Measurements from ENCODE around the gene CLN6. TPM values are rescaled to one million over a fixed set of nuclear protein-coding genes. Genes with fewer than 3 reads are reported as not detected.
"Not testable (repeated sequence)": the region's sequence is repeated elsewhere in the genome, so short reads cannot be mapped to it uniquely, and the experiment has no call there.

CLN6 gene
- total RNA-seq, 2 experiments from 2014 or later: 30.5 to 34.2 TPM

DNA sequence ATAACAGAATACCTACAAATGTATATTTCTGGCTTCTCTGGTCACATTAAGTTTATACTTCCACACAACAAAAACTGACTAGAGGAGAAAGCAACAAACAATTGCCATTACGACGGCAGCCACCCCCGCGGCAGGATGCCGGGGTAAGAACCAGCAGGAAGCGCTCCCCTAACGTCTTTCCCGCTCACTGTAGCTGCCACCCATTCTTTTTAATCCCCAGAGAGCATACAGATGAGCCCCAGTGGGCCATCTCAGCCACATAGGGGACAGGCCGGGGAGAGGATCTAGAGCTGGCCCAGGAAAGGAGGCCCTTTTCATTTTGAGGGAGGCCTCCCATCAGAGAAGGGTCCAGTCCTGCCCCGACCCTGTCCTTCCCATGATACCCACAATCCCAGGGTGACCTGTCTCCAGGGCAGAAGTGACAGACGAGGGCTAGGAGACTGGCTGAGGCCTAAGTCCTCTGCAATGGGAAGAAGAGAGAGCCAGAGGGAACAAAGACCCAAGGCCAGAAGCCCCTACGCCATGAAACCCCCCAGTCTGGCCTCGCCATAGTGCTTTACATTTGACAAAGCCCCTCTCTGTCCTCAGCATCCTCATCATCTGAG is 20.8 kb downstream of the CLN6 start:
- Mint-ChIP-seq H3K9me3 (no peaks in the 10 kb centered on the region), H3K27me3 (ENCODE audit: low read depth) (no peaks in the 10 kb centered on the region), H3K4me1 (ENCODE audit: low read depth) (peaks cover 27% of the 10 kb centered on the region), H3K27ac (peak overlapping the region; percentile 30), H3K4me3 (no peak overlapping the region), H3K36me3 (ENCODE audit: low read depth) (peaks cover 17% of the 10 kb centered on the region)
- intact Hi-C loops (cut with micrococcal nuclease): loop anchor here (2.0 kb wide), 1 partner anchor 20 kb away; the partner anchor contains the start of gene CLN6
- CTCF ChIA-PET: interaction anchor here (1.6 kb wide), 1 partner anchor 345 kb away, joined by 4 read pairs; no protein-coding TSS in a partner anchor
- peak; percentile 19 for DNase-seq

DNA sequence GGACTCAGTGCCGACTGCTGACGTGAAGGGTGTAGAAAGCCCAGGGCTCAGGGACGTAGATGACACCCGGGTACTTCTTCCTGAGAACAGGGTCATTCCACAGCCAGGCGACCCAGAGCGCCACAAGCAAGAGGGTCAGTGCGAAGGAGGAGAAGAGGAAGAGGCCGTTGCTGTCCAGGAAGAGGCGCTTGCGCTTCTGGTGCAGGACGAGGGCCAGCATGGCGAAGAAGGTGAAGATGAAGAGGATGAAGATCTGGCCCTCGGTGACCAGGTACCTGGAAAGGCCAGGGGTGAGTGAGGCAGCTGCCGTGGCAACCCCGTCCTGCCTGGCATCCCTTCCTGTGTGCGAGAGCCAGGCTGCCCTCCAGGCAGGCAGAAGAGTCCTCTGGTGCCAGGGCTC is 21.4 kb downstream of the CLN6 start:
- no peak for DNase-seq
- Mint-ChIP-seq H3K27ac (no peak overlapping the region), H3K4me3 (no peak overlapping the region), H3K9me3 (no peaks in the 10 kb centered on the region), H3K36me3 (ENCODE audit: low read depth) (peaks cover 16% of the 10 kb centered on the region), H3K27me3 (ENCODE audit: low read depth) (no peaks in the 10 kb centered on the region), H3K4me1 (ENCODE audit: low read depth) (peaks cover 27% of the 10 kb centered on the region)
- intact Hi-C loops (cut with micrococcal nuclease): loop anchor here (2.0 kb wide), 1 partner anchor 21 kb away; the partner anchor contains the start of gene CLN6
- CTCF ChIA-PET: no interaction called here

DNA sequence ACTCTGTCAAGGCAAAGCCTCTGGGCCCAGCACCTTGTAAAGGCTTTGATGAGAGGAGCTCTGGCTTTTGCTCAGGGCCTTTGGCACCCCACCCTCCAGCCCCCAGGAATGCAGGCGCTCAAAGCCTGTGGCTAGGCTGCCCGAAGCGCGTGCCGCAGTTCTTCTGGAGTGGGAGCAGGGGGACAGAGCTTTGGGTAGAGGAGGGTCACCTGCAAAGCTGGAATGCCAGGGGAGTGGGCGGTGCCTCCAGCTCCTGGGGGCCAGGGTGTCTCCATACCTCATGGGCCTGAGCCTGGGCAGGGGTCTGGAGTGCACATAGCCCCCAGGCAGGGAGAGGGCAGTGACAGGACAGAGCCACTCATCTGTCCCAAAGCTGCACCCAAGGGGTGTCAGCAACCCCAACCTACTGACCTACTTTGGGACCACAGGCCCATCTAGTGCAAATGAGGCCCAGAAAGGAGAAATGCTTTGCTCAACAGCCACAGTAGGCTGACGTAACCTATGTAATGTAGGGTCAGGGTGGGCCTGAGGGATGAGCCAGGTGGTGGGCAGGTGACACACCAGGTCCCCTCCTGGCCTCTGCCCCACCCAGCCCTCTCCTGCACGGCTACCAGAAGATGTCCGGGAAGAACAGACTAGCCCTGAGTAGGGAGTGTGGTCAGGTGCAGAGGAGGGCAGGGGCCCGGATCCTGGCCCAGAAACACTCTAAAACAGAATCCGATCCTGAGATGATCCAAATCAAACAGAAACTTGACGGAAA is 22.2 kb downstream of the CLN6 start:
- Mint-ChIP-seq H3K4me3 (no peak overlapping the region), H3K27me3 (ENCODE audit: low read depth) (no peaks in the 10 kb centered on the region), H3K27ac (no peak overlapping the region), H3K9me3 (no peaks in the 10 kb centered on the region), H3K36me3 (ENCODE audit: low read depth) (peaks cover 16% of the 10 kb centered on the region), H3K4me1 (ENCODE audit: low read depth) (peaks cover 27% of the 10 kb centered on the region)
- no peak for DNase-seq
- CTCF ChIA-PET: no interaction called here
- intact Hi-C loops (cut with micrococcal nuclease): no loop called here

DNA sequence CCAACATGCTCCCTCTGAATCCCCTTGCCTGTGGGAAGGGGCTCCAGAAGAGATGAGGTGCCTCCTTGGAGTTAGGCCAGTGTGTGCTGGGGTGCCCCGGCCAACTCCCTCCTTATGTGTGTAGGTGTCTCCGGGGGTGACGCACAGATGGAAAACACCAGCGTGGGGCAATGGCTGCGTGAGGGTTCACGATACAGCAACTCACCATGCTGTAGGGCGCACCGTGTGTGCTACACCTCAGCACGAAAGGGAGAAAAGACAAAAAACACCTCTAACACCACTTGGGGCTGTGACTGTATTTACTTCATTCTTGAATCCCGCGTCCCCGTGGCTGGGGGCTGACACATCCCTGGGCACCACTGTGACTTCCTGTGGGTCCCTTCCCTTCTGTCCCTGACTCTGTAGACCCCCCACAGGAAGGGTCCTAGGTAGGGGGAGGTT is 22.8 kb downstream of the CLN6 start:
- Mint-ChIP-seq H3K9me3 (no peaks in the 10 kb centered on the region), H3K4me3 (no peak overlapping the region), H3K36me3 (ENCODE audit: low read depth) (peaks cover 16% of the 10 kb centered on the region), H3K4me1 (ENCODE audit: low read depth) (peaks cover 27% of the 10 kb centered on the region), H3K27me3 (ENCODE audit: low read depth) (no peaks in the 10 kb centered on the region), H3K27ac (no peak overlapping the region)
- CTCF ChIA-PET: no interaction called here
- intact Hi-C loops (cut with micrococcal nuclease): no loop called here
- no peak for DNase-seq

DNA sequence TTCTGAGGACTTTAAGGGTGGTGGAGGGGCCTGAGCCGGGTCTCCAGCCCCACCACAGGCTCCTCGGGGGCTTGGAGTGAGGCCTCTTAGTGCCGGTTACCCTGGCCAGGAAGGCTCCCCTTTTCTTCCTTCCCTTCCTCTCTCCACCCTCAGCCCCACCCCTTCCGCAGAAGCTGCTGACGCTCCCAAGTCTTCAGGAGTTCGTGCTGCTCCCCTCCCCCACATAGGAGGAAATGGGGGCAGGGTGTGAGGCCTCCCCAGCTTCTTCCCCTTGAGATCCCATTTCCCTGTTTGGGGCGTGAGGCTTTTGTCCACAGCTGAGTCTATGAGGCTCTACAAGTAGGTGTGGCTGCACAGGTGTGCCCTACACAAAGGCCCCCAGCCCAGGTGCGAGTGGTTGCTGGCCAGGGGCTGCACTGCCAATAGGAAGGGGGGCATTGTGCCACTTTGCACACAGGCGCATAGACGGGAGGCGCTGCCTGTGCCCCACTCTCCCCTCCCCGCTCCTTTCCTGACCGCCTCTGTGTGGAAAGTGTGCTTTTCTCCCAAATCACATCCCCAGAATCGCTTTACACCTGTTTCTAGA is 23.5 kb downstream of the CLN6 start:
- Mint-ChIP-seq H3K9me3 (no peaks in the 10 kb centered on the region), H3K36me3 (ENCODE audit: low read depth) (peaks cover 16% of the 10 kb centered on the region), H3K27me3 (ENCODE audit: low read depth) (no peaks in the 10 kb centered on the region), H3K27ac (no peak overlapping the region), H3K4me1 (ENCODE audit: low read depth) (peaks cover 27% of the 10 kb centered on the region), H3K4me3 (no peak overlapping the region)
- intact Hi-C loops (cut with micrococcal nuclease): no loop called here
- CTCF ChIA-PET: no interaction called here
- peak; percentile 36 for DNase-seq

DNA sequence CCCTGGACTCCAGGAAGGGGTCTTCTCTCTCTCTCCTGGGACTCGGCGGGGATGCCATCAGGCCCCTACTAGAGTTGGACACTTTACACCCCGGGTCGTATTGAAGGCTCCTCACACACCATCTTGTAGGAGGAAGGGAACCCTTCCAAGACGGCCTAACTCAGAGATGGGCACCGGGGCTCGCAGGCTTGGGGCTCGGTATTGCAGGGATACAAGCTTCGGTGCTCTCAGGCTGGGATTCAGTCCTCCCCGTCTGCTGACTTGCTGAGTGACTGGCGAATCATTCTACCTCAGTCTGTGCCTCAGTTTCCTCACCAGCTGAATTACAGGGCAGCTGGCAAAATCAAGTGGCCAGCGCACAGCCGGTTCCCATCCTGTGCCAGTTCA is 24.0 kb downstream of the CLN6 start:
- Mint-ChIP-seq H3K9me3 (no peaks in the 10 kb centered on the region), H3K4me3 (no peak overlapping the region), H3K27ac (no peak overlapping the region), H3K36me3 (ENCODE audit: low read depth) (peaks cover 16% of the 10 kb centered on the region), H3K27me3 (ENCODE audit: low read depth) (no peaks in the 10 kb centered on the region), H3K4me1 (ENCODE audit: low read depth) (peaks cover 25% of the 10 kb centered on the region)
- CTCF ChIA-PET: no interaction called here
- no peak for DNase-seq
- intact Hi-C loops (cut with micrococcal nuclease): no loop called here

DNA sequence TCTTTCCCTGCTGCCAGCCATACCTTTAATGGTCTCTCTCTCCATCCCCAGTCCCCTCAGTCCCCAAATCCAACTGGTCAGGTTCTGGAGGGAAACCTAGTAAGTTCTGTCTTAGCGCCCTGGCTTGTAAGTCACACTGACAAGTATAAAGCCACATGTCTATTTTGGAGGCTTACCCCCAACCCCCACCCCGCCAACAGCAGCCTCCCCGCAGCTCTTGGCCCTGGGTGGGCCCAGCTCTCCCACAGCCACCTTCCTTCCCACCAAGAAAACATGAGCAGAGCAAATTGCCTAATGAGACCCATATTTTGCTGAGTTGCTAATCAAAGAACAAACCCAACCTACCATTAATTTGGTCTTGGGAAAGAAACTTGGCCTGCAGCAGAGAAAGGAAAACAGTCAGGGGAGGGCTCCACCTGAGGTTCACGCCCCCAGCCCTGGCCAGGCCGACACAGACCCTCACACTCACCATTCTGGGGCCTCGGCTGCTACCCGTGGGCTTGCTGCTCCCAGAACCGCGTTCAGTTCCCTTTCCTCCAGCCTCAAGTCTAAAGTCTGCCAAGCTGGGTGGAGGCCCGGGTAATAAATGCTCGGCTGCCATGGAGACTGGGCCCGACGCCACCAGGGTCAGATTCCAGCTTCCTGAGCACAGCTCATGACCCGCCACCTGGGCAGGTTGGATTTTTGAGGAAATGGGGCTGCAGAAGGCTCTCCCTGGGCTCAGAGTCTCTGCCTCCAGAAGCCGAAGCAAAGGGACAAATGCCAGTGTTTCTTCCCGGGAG is 24.6 kb downstream of the CLN6 start, which contains the start of gene CALML4:
CALML4 (minus strand) TSS at position 557 of the 782 bp plus-strand sequence; CDS start at position 472, 85 bp downstream.
- Mint-ChIP-seq H3K9me3 (no peaks in the 10 kb centered on the region), H3K27me3 (ENCODE audit: low read depth) (no peaks in the 10 kb centered on the region), H3K27ac (no peak within 1 kb of the TSS), H3K36me3 (ENCODE audit: low read depth) (peaks cover 14% of the 10 kb centered on the region), H3K4me3 (no peak within 1 kb of the TSS), H3K4me1 (ENCODE audit: low read depth) (peaks cover 22% of the 10 kb centered on the region)
- intact Hi-C loops (cut with micrococcal nuclease): no loop called here
- CTCF ChIA-PET: no interaction called here
- DNase-seq: no peak

DNA sequence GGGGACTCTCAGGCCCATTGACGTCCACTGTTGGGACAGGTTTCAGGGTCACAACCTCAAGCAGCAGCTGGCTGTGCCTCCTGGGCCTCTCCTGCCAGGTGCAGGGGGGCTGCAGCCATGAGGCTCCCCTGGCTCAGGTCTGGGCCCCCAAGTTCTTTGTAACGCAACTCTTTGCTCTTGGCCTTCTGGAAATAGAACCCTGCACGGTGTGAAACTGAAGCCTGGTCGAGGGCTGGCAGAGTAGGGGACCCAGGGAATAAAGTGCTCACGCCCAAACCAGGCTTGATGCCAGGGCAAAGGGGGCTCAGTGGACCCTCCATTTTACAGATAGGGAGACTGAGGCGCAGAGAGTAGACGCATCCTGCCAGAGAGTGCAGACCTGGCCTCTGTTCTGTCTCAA is 25.2 kb downstream of the CLN6 start:
- intact Hi-C loops (cut with micrococcal nuclease): no loop called here
- H3K9me3 Mint-ChIP-seq: no peaks in the 10 kb centered on the region
- H3K27me3 Mint-ChIP-seq (ENCODE audit: low read depth): no peaks in the 10 kb centered on the region
- H3K4me1 Mint-ChIP-seq (ENCODE audit: low read depth): peaks cover 16% of the 10 kb centered on the region
- CTCF ChIA-PET: no interaction called here
- H3K27ac Mint-ChIP-seq: no peak overlapping the region
- H3K4me3 Mint-ChIP-seq: no peak overlapping the region
- peaks cover 13% of the 10 kb centered on the region for H3K36me3 Mint-ChIP-seq (ENCODE audit: low read depth)
- DNase-seq: no peak

DNA sequence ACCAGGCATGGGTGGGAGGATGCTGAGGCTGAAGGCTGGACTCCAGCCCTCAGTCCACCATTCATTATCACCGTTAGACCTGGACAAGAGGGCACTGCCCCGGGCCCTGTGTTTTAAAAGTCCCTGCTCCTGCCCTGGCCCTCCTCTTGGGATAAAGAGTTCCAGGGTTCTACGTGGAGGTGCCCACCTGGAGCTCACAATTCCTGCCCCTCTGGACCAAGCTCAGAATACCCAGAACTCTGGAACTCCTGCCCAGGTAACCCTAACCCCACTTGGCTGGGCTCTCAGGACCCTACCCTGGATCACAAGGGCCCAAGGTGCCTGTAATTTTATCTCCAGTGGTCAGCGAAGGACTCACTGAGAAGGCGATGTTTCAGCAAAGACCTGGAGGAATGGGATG is 25.6 kb downstream of the CLN6 start:
- no peak for DNase-seq
- intact Hi-C loops (cut with micrococcal nuclease): no loop called here
- H3K27ac Mint-ChIP-seq: no peak overlapping the region

DNA sequence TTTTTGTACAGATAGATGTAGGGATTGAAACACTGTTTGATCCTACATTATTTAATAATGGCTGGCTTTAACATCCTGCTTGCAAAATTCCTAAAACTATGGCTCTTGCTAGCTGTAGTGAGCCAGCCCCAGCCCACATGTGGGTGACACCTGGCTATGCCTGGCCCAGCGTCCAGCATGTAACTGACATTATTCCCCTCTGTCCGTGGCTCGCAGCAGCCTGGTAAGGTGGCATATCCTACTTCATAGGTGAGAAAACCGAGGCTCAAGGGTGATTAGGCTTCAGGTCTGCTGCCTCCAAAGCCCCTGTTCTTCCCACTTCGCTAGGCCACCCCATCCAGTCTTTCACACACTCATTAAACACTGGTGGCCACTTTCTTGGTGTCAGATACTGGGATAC is 26.0 kb downstream of the CLN6 start:
- CTCF ChIA-PET: no interaction called here
- no peak for DNase-seq
- Mint-ChIP-seq H3K4me1 (ENCODE audit: low read depth) (peaks cover 8% of the 10 kb centered on the region), H3K36me3 (ENCODE audit: low read depth) (peaks cover 10% of the 10 kb centered on the region), H3K9me3 (no peaks in the 10 kb centered on the region), H3K27me3 (ENCODE audit: low read depth) (no peaks in the 10 kb centered on the region), H3K4me3 (no peak overlapping the region), H3K27ac (no peak overlapping the region)
- intact Hi-C loops (cut with micrococcal nuclease): no loop called here

More for the DNA sequence above, 25.6 kb downstream of the CLN6 start:
- H3K4me1 Mint-ChIP-seq (ENCODE audit: low read depth): peaks cover 13% of the 10 kb centered on the region
- CTCF ChIA-PET: no interaction called here
- H3K27me3 Mint-ChIP-seq (ENCODE audit: low read depth): no peaks in the 10 kb centered on the region
- H3K9me3 Mint-ChIP-seq: no peaks in the 10 kb centered on the region
- H3K4me3 Mint-ChIP-seq: no peak overlapping the region
- H3K36me3 Mint-ChIP-seq (ENCODE audit: low read depth): peaks cover 13% of the 10 kb centered on the region

DNA sequence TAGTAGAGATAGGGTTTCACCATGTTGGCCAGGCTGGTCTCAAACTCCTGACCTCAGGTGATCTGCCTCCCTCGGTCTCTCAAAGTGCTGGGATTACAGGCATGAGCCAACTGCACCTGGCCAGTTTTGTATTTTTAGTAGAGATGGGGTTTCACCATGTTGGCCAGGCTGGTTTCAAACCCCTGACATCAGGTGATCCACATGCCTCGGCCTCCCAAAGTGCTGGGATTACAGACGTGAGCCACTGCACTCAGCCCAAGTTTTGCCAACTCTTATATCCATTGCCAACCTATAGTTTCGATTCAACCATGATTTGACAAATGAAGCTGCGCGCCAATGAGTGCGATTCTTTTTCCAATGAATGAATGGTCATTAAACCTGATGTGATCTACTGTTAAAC is 26.5 kb downstream of the CLN6 start:
- H3K4me3 Mint-ChIP-seq; intact Hi-C loops (cut with micrococcal nuclease); H3K27me3 Mint-ChIP-seq (ENCODE audit: low read depth); H3K4me1 Mint-ChIP-seq (ENCODE audit: low read depth); H3K9me3 Mint-ChIP-seq; H3K27ac Mint-ChIP-seq; H3K36me3 Mint-ChIP-seq (ENCODE audit: low read depth); DNase-seq; CTCF ChIA-PET: not testable (repeated sequence)

DNA sequence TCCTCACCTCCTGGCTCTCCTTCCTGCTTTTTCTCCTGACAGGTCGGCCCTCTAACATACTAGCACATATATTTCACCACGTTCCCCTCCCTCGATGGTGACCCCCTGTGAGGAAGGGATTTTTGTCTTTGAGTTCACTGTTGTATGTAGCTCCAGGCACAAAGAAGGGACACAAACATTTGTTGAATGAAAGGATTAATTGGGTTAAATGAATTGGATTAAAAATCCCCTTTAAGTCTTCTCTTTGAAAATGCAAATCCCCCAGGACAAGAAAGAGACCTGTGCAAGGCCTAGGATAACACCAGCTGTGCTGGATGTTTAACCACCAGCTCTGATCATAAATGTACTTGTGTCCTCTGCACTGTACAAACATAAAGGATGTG is 27.7 kb downstream of the CLN6 start:
- intact Hi-C loops (cut with micrococcal nuclease): no loop called here
- H3K4me3 Mint-ChIP-seq: no peak overlapping the region
- peaks cover 10% of the 10 kb centered on the region for H3K36me3 Mint-ChIP-seq (ENCODE audit: low read depth)
- DNase-seq: no peak
- H3K27ac Mint-ChIP-seq: no peak overlapping the region
- CTCF ChIA-PET: no interaction called here
- H3K9me3 Mint-ChIP-seq: no peaks in the 10 kb centered on the region
- H3K27me3 Mint-ChIP-seq (ENCODE audit: low read depth): no peaks in the 10 kb centered on the region
- peaks cover 6% of the 10 kb centered on the region for H3K4me1 Mint-ChIP-seq (ENCODE audit: low read depth)
